Forelimb muscle (tissue), 1 donor: ENCODE measurements around the gene APBB1IP. TPM values are rescaled to one million over a fixed set of nuclear protein-coding genes. Genes with fewer than 3 reads are reported as not detected.

Experiments
- DNase-seq: peaks from one replicate; pipeline ENCODE4 v3.0.0-alpha.2; 2013; ENCODE audit warnings: low read depth
- polyA plus RNA-seq: library from polyadenylated mRNA; unstranded; fragments of 120-200 nt; gene quantifications from one replicate; pipeline ENCODE4 v1.2.1, GENCODE V29; 2013; ENCODE audit not compliant: insufficient read length

Gene APBB1IP
- polyA plus RNA-seq, 1 donor = 1.6 TPM

DNA sequence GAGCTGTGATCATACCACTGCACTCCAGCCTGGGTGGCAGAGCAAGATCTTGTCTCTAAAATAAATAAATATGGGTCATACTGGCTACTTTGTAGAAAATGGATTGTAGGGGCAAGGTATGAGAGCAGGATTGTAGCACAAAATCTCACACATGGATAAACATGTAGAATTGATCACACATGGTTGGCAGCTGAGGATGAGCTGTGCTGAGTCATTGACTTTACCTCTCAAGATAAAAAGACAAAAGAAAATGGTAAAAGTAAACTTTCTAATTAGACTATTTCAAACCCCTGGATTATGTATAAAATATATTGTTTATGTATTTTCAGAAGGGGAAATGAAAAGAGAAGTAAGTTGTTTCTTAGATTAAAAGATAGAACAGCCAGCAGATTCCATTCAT is 69.3 kb downstream of the APBB1IP start:
- DNase-seq = no peak

GRCh38 chr10:26508016-26508415 is 69.9 kb downstream of the APBB1IP start:
- no peak for DNase-seq

GRCh38 chr10:26509307-26509706 is 71.2 kb downstream of the APBB1IP start:
- DNase-seq = no peak

DNA sequence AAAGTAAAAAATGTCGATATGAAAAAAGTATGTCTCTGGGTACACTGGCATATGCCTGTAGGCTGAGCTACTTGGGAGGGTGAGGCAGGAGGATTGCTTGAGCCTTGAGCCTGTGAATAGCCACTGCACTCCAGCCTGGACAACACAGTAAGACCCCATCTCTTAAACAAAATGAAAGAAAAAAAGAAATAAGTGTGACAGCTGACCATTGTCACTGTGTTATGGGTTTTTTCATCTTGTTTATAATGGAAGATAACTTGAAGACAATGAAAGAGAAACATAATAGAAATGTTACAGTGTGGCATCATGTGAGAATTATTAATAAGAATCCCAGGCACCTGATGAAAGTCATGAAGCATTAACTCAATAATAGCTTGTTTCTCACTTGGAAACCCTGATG is 75.0 kb downstream of the APBB1IP start:
- no peak for DNase-seq

- no peak for DNase-seq
Measured at GRCh38 chr10:26516540-26517101, 78.5 kb downstream of the APBB1IP start.

DNA sequence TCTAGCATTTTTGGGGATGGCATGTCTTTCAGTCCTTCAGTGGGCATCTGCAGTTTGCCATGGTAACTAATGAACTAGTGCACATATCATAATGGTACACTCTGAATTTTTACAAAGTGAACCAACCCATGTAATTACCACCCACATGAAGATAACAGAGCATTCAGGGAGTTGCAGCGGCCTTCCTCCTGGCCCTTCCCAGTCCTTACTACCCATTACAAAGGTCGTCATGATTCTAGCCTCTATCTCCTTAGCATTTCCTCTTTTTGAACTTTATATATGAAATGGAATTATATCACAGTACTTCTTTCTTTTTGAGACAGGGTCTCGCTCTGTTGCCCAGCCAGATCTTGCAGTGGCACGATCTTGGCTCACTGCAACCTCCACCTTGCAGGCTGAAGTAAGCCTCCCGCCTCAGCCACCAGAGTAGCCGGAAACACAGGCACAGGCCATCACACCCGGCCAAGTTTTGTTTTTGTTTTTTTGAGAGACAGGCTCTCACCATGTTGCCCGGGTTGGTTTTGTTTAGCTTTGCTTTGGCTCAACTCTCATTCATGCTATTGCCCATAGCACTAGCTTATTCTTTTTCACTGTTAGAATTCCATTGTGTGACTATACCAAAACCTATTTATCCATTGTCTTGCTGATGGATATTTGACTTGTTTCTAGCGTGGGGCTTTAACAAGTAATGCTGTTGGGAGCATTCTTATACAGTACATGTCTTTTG is 79.2 kb downstream of the APBB1IP start:
- DNase-seq = no peak

- DNase-seq = no peak
Measured at GRCh38 chr10:26519803-26520202, 81.7 kb downstream of the APBB1IP start.

- DNase-seq = no peak
Measured at GRCh38 chr10:26520575-26520974, 82.4 kb downstream of the APBB1IP start.

DNA sequence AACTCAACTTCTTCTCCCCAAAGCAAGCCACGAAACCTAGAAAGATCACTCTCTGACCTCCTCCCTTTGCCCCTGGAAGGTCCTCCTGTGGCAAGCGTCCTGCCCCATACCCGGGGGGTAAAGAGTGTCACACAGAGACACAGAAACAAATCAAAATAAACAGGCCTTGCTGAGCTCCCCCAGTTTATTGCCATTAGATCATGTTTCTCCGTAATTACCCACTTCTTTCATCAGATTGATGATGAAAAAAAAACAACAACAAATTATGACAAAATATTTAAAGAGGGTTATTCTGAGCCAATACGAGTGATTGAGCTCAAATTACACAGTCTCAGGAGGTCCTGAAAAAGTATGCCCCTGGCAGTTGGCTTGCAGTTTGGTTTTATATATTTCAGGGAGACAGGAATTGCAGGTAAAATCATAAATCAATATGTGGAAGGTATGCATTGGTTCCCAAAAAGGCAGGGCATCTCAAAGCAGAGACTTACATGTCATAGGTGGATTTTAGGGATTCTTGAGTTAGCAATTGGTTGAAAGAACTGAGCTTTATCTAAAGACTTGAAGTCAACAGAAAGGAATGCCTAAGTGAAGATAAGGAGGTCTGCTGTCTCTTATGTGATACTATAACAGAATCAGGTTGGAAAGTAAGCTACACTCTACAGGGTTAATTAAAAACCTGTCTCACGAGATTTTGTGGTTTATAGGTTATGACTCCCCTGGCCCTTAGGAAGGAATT is 86.2 kb downstream of the APBB1IP start:
- DNase-seq = no peak

GRCh38 chr10:26525586-26525985 is 87.4 kb downstream of the APBB1IP start:
- no peak for DNase-seq

GRCh38 chr10:26527018-26527417 is 88.9 kb downstream of the APBB1IP start:
- DNase-seq = no peak

- DNase-seq = no peak
Measured at GRCh38 chr10:26528048-26528447, 89.9 kb downstream of the APBB1IP start.

DNA sequence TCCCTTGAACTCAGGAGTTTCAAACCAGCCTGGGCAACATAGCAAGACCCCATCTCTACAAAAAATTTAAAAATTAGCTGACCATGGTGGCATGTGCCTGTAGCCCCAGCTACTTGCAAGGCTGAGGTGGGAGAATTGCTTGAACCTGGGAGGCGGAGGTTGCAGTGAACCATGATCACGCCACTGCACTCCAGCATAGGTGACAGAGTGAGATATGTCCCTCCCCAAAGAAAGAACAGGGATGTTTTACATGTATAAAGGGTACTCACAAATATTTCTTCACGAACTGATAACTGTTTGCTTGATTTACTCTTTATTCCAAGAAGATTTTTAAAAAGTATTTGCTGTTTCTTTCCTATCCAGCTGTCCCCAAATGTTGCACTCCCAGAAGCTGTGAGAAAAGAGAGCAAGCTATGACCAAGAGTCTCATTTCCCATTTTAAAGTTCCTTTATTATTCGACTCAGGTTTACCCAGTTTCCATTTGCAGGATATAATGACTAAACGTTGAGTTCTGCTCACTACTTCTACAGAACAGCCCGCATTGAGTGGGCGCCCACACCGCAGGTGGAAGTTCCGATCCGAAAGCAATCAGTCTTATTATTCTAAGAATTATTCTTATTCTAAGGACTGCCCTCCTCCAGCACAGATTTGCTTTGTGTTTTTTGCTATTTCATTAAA is 90.7 kb downstream of the APBB1IP start:
- DNase-seq = no peak

DNA sequence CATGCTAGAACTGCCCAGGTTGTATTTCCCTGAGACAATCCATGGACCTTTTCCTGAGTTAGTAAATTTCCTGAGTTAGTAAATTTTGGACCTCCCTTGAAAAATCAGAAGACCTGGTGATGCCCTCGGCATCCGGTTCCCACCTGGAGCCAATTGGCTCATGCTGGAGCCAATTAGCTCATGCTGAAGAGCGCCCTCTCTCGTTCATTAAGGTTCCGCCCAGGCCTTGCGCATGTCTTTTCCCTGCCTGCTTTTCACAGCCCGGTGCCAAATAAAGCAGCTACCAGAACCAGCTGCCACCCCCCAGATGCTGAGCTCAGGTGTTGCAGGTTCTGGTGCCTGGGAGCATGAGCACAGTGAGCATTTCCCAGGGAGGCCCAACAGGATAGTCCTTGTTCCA is 96.2 kb downstream of the APBB1IP start:
- DNase-seq = no peak

GRCh38 chr10:26540601-26541000 is 102.5 kb downstream of the APBB1IP start:
- no peak for DNase-seq

GRCh38 chr10:26543567-26544306 is 105.6 kb downstream of the APBB1IP start:
- DNase-seq = no peak

- no peak for DNase-seq
Measured at GRCh38 chr10:26544932-26545331, 106.8 kb downstream of the APBB1IP start.

DNA sequence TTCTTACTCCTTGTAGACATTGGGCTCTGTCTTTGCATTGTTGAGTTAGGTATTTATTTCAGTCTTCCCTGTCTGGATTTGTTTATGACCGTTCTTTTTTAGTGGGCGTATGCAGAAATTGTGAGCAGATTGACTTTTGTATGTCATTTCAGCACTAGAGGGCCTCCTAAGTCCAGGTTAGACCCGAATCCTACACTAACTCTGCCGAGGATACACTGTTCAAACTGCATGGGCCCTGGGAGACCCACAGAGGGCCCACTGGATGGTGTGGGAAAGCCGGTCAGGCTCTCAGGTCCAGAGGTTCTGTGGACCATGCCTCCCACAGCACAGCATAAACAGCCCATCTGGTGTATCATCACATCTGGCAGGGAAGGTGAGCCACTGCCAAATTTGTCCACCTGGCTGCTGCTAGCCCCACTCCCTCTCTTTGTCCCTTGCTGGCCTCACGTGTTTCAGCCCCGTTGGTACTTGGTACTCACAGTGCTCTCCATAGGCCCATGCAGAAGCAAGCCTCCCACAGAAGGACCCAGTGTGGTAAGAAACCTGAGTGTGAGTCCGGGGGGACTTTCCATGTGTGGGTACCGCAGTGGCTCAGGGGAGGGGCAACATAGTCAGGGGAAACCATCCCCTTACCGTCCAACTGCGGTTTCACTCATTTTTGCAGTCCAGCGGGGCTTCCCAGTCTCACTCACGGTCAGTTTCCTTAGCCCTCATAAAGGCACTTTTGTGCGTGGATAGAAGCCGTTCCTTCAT is 112.8 kb downstream of the APBB1IP start:
- no peak for DNase-seq

DNA sequence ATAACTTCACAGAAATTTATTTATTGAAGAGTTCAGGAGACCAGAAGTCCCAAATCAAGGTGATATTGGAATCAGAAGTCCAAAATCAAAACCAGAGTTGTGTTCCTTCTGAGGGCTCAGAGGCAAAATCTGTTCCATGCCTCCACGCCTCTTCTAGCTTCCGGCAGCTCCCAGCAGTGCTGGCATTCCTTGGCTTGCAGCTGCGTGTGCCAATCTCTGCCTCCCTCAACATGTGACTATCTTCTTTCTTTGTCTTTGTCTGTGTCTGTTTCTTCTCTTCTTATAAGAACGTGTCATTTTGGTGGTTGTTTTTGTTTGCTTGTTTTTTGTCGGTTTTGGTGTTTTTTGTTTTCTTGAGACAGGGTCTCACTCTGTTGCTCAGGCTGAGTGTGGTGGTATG is 116.1 kb downstream of the APBB1IP start:
- no peak for DNase-seq

- peak; percentile 50 for DNase-seq
Measured at GRCh38 chr10:26555719-26556368, 117.7 kb downstream of the APBB1IP start.
